Activated CD8-positive, alpha-beta memory T cell treated with anti-CD3 and anti-CD28 coated beads for 24 hours (primary cell): Measurements from ENCODE around the gene OGDH.
"Not testable (repeated sequence)": the region's sequence is repeated elsewhere in the genome, so short reads cannot be mapped to it uniquely, and the experiment has no call there.

ENCODE experiments used
- DNase-seq: peaks from one replicate; pipeline ENCODE4 v3.0.0-alpha.2; 2020

Gene OGDH

GRCh38 chr7:44709011-44709915 lies 102.8 kb downstream of the OGDH start:
- DNase-seq, result no peak

- no peak for DNase-seq
Observed at GRCh38 chr7:44709945-44710596, 103.6 kb downstream of the OGDH start.

GRCh38 chr7:44711528-44711927 lies 105.1 kb downstream of the OGDH start:
- DNase-seq, result no peak

GRCh38 chr7:44712012-44712411 lies 105.6 kb downstream of the OGDH start:
- DNase-seq, result no peak

GRCh38 chr7:44713141-44713540 lies 106.7 kb downstream of the OGDH start:
- DNase-seq, result no peak

GRCh38 chr7:44713680-44714335 lies 107.4 kb downstream of the OGDH start:
- DNase-seq, result no peak

GRCh38 chr7:44716205-44716604 lies 109.8 kb downstream of the OGDH start:
- DNase-seq, result no peak

- DNase-seq, result no peak
Observed at GRCh38 chr7:44720301-44720700, 113.9 kb downstream of the OGDH start.

GRCh38 chr7:44724276-44724675 lies 117.8 kb downstream of the OGDH start:
- DNase-seq, result no peak

GRCh38 chr7:44726250-44726649 lies 119.8 kb downstream of the OGDH start:
- not testable (repeated sequence) for DNase-seq

GRCh38 chr7:44727158-44727936 lies 120.9 kb downstream of the OGDH start:
- DNase-seq, result no peak

GRCh38 chr7:44727937-44728262 lies 121.5 kb downstream of the OGDH start:
- no peak for DNase-seq

GRCh38 chr7:44729949-44730590 lies 123.6 kb downstream of the OGDH start:
- no peak for DNase-seq

GRCh38 chr7:44732971-44733370 lies 126.5 kb downstream of the OGDH start:
- DNase-seq, result not testable (repeated sequence)

- no peak for DNase-seq
Observed at GRCh38 chr7:44733708-44734481, 127.5 kb downstream of the OGDH start.

GRCh38 chr7:44735403-44736165 lies 129.2 kb downstream of the OGDH start:
- DNase-seq, result no peak

- no peak for DNase-seq
Observed at GRCh38 chr7:44736896-44737295, 130.5 kb downstream of the OGDH start.

GRCh38 chr7:44738051-44738723 lies 131.8 kb downstream of the OGDH start:
- no peak for DNase-seq

- DNase-seq, result no peak
Observed at GRCh38 chr7:44738876-44739665, 132.6 kb downstream of the OGDH start.
